ENCODE data around the gene STYXL2.

DNA sequence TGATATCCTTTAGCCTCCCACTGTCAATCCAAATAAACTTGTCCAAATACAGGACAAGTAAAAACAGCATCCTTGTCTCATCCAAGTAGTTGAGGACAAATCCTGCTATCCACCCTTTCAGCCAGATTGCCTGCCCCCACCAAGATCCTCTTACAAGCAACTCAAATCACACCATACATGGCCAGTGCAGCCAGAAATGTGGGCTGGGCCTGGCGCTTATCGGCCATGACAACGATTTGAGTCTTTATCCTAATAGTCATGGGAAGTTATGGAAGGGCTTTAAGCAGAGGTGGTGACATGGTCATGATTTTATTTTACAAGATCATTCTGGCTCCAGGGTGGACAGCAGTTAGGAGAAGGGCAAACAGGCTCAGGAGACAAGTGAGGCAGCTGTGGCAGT is 10.0 kb upstream of the STYXL2 start:
- TF ChIP-seq, protein P1, sequence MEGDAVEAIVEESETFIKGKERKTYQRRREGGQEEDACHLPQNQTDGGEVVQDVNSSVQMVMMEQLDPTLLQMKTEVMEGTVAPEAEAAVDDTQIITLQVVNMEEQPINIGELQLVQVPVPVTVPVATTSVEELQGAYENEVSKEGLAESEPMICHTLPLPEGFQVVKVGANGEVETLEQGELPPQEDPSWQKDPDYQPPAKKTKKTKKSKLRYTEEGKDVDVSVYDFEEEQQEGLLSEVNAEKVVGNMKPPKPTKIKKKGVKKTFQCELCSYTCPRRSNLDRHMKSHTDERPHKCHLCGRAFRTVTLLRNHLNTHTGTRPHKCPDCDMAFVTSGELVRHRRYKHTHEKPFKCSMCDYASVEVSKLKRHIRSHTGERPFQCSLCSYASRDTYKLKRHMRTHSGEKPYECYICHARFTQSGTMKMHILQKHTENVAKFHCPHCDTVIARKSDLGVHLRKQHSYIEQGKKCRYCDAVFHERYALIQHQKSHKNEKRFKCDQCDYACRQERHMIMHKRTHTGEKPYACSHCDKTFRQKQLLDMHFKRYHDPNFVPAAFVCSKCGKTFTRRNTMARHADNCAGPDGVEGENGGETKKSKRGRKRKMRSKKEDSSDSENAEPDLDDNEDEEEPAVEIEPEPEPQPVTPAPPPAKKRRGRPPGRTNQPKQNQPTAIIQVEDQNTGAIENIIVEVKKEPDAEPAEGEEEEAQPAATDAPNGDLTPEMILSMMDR (IDR thresholded peaks at IDR 0.05 in 4 of 5, conservative IDR thresholded peaks at IDR 0.05 in 1 of 5): no peak
- no peak for TF ChIP-seq POLR2A (IDR thresholded peaks at IDR 0.05)
